ENCODE data around the gene BTBD6.

GRCh38 chr14:105248368-105249181 is at the start of gene BTBD6:
- no peak for TF ChIP-seq SNAI2 (CRISPR knock-in tag; IDR thresholded peaks at IDR 0.05)
- no peak for TF ChIP-seq TOX (CRISPR knock-in tag; IDR thresholded peaks at IDR 0.05; ENCODE audit: borderline replicate concordance)
- TF ChIP-seq POU6F1 (CRISPR knock-in tag; IDR thresholded peaks at IDR 0.05; ENCODE audit: borderline replicate concordance, low read depth), result no peak
- TF ChIP-seq PATZ1 (CRISPR knock-in tag; IDR thresholded peaks at IDR 0.05; ENCODE audit: borderline replicate concordance), result no peak
